Measurements from ENCODE around the gene DOK1. TPM values are rescaled to one million over a fixed set of nuclear protein-coding genes. Genes with fewer than 3 reads are reported as not detected.

The DOK1 gene
- polyA plus RNA-seq, 1 donor (not counting 4 experiments of a cell fraction or from before 2014, with no cell fraction given), result 0.97 TPM

DNA sequence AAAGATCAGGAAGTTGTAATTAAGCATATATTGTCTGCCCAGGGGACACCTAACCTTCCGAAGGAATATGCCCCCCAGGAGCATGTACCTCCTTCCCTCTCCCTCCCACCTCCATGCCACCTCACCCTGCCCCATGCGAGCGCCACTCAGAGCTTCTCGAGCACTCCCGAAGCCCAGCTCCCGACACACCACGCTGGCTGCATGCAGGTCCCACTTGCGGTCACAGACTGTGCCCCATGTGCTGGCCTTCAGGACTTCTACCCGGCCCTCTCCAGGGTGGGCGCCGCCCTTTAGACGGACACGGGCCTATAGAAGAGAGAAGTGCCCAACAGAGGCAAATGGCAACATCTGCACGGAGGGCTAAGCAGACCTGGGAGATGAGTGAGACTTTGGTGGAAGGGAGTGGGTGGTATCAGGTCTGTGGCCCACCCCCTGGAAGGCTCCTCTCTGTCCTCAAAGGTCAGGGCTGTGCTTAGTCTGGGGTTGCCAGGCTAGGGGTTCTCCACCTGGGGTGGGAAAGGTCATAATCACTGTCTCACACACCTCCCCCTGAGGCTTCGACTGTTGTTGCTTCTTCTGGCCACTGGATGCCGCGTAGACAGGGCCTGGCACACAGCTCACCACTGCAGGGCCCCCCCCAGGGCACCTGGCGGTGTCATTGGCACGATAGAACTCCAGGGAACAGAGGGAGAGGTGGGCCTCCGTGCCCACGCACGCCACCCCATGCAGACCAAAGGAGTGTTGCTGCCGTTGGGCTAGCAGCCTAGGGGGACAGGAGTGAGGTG is 18.2 kb upstream of the DOK1 start:
- no peak for DNase-seq (ENCODE audit: low read depth, low spot score)
- H3K79me2 ChIP-seq (ENCODE audit: control insufficient read depth, insufficient read depth, low read length), result no peaks in the 10 kb centered on the region
- peaks cover 4% of the 10 kb centered on the region for H3K9me1 ChIP-seq (ENCODE audit: control insufficient read depth, extremely low read depth, insufficient read depth, low read length)
- no peak for TF ChIP-seq EZH2 (IDR thresholded peaks at IDR 0.05; ENCODE audit: low read length)
- TF ChIP-seq, protein P1, sequence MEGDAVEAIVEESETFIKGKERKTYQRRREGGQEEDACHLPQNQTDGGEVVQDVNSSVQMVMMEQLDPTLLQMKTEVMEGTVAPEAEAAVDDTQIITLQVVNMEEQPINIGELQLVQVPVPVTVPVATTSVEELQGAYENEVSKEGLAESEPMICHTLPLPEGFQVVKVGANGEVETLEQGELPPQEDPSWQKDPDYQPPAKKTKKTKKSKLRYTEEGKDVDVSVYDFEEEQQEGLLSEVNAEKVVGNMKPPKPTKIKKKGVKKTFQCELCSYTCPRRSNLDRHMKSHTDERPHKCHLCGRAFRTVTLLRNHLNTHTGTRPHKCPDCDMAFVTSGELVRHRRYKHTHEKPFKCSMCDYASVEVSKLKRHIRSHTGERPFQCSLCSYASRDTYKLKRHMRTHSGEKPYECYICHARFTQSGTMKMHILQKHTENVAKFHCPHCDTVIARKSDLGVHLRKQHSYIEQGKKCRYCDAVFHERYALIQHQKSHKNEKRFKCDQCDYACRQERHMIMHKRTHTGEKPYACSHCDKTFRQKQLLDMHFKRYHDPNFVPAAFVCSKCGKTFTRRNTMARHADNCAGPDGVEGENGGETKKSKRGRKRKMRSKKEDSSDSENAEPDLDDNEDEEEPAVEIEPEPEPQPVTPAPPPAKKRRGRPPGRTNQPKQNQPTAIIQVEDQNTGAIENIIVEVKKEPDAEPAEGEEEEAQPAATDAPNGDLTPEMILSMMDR (optimal IDR thresholded peaks at IDR 0.05 in 1 of 3, IDR thresholded peaks at IDR 0.05 in 1 of 3, conservative IDR thresholded peaks at IDR 0.05 in 1 of 3; ENCODE audit: extremely low read depth in 1 of 3, insufficient read depth in 2 of 3, low read length in 3 of 3), result peak in 2 of 3 experiments; percentile 7 to 31
- peak overlapping the region; percentile 47 for H3K4me2 ChIP-seq (ENCODE audit: control insufficient read depth, extremely low read depth, insufficient read depth, low read depth, low read length)
- no peak overlapping the region for H3K4me3 ChIP-seq (ENCODE audit: control insufficient read depth in 2 of 3, extremely low read depth in 1 of 3, insufficient read depth in 2 of 3, low read depth in 1 of 3, low read length in 3 of 3)
- H3K36me3 ChIP-seq (ENCODE audit: control insufficient read depth in 2 of 2, extremely low read depth in 1 of 2, insufficient read depth in 2 of 2, low read length in 2 of 2), result peaks cover 5 to 13% of the 10 kb centered on the region in 2 experiments
- H2AFZ ChIP-seq (ENCODE audit: control insufficient read depth, low read length), result peak overlapping the region; percentile 50
- no peaks in the 10 kb centered on the region for H4K20me1 ChIP-seq (ENCODE audit: control insufficient read depth, extremely low read depth, insufficient read depth, low read length)
- dilution Hi-C loops (cut with MboI; ENCODE audit: extremely low pct_ligation_motif_present, low sequenced_read_pairs), result no loop called here
- H3K4me1 ChIP-seq (ENCODE audit: control insufficient read depth, extremely low read depth, insufficient read depth, low read length), result peaks cover 12% of the 10 kb centered on the region
- no peak for FAIRE-seq
- H3K27ac ChIP-seq (ENCODE audit: control insufficient read depth, insufficient read depth, low read length), result no peak overlapping the region
- no peak overlapping the region for H3K9ac ChIP-seq (ENCODE audit: control insufficient read depth, extremely low read depth, insufficient read depth, low read length)
- H3K9me3 ChIP-seq (ENCODE audit: control insufficient read depth, low read depth, low read length), result no peaks in the 10 kb centered on the region
- H3K27me3 ChIP-seq (ENCODE audit: control insufficient read depth, extremely low read depth, insufficient read depth, low read length), result no peaks in the 10 kb centered on the region

DNA sequence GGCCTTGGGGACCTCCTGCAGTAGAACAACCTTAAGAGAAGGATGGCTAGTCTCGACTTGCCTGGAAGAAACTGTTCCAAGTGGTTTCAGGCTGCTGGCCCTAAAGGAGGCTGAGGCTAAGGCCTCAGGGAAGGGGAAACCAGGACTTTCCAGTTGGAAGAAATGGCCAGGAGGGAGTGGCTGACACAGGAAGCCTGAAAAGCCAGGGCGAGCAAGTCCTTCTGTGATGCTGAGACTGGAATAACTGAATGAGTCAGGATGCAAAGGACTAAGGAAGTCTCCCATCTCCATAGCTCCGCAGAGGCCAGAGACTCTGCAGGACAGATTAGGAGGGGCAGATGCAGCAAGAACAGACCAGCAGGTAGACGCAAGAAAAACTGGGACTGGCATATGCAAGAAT is 17.4 kb upstream of the DOK1 start:
- peak overlapping the region; percentile 50 for H2AFZ ChIP-seq (ENCODE audit: control insufficient read depth, low read length)
- no peak overlapping the region for H3K9ac ChIP-seq (ENCODE audit: control insufficient read depth, extremely low read depth, insufficient read depth, low read length)
- no peaks in the 10 kb centered on the region for H3K27me3 ChIP-seq (ENCODE audit: control insufficient read depth, extremely low read depth, insufficient read depth, low read length)
- H3K9me3 ChIP-seq (ENCODE audit: control insufficient read depth, low read depth, low read length), result no peaks in the 10 kb centered on the region
- H3K27ac ChIP-seq (ENCODE audit: control insufficient read depth, insufficient read depth, low read length), result no peak overlapping the region
- peak; percentile 84 for FAIRE-seq
- H3K36me3 ChIP-seq (ENCODE audit: control insufficient read depth in 2 of 2, extremely low read depth in 1 of 2, insufficient read depth in 2 of 2, low read length in 2 of 2), result peaks cover 0 to 8% of the 10 kb centered on the region in 2 experiments
- peaks cover 4% of the 10 kb centered on the region for H3K9me1 ChIP-seq (ENCODE audit: control insufficient read depth, extremely low read depth, insufficient read depth, low read length)
- H3K79me2 ChIP-seq (ENCODE audit: control insufficient read depth, insufficient read depth, low read length), result no peaks in the 10 kb centered on the region
- no peak for TF ChIP-seq EZH2 (IDR thresholded peaks at IDR 0.05; ENCODE audit: low read length)
- TF ChIP-seq, protein P1 (optimal IDR thresholded peaks at IDR 0.05 in 1 of 3, IDR thresholded peaks at IDR 0.05 in 1 of 3, conservative IDR thresholded peaks at IDR 0.05 in 1 of 3; ENCODE audit: extremely low read depth in 1 of 3, insufficient read depth in 2 of 3, low read length in 3 of 3), result no peak
- peaks cover 12% of the 10 kb centered on the region for H3K4me1 ChIP-seq (ENCODE audit: control insufficient read depth, extremely low read depth, insufficient read depth, low read length)
- DNase-seq (ENCODE audit: low read depth, low spot score), result peak; percentile 67
- H3K4me3 ChIP-seq (ENCODE audit: control insufficient read depth in 2 of 3, extremely low read depth in 1 of 3, insufficient read depth in 2 of 3, low read depth in 1 of 3, low read length in 3 of 3), result no peak overlapping the region
- dilution Hi-C loops (cut with MboI; ENCODE audit: extremely low pct_ligation_motif_present, low sequenced_read_pairs), result no loop called here
- no peaks in the 10 kb centered on the region for H4K20me1 ChIP-seq (ENCODE audit: control insufficient read depth, extremely low read depth, insufficient read depth, low read length)
- H3K4me2 ChIP-seq (ENCODE audit: control insufficient read depth, extremely low read depth, insufficient read depth, low read depth, low read length), result peak overlapping the region; percentile 47
